Stimulated activated naive CD4-positive, alpha-beta T cell (primary cell): ENCODE data around the gene MAP3K3.

ENCODE experiments used
- DNase-seq, 6 experiments: peaks; one replicate each; lab custom pipeline; 2025; lab: John Stamatoyannopoulos, UW

Gene MAP3K3

DNA sequence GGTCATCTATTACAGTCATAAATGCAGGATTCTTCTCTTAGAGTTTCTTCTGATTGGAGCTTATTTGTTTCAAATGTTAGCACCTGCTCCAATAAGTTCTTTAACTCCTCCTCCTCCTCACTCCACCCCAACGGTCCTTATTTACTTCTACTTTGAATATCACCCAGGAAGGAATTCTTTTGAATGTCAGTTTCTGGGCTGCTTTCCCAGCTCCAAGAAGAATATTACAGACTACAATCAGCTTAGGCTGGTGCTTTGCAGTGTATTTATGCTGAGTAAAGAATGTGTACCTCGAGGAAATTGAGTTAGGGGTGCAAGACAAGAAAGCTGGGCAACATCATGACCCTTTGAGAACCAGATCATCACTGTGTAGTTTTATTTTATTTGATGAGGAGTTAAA lies 30.8 kb downstream of the MAP3K3 start:
- DNase-seq = no peak

DNA sequence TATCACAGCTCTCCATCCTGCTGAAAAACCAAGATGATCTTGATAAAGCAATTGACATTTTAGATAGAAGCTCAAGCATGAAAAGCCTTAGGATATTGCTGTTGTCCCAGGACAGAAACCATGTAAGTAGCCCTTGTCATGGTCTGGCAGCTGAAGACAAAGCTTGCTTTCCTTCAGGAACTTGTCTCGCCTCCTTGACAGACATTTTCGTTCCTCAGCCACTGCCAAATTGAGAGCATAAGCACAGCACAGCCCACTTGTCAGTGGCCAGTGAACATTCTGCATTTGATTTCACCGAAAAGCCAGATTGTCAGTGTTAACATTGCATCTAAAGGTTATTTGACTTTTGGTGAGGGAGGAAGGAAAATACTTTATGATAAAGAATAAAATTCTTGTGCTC lies 35.6 kb downstream of the MAP3K3 start:
- no peak for DNase-seq

DNA sequence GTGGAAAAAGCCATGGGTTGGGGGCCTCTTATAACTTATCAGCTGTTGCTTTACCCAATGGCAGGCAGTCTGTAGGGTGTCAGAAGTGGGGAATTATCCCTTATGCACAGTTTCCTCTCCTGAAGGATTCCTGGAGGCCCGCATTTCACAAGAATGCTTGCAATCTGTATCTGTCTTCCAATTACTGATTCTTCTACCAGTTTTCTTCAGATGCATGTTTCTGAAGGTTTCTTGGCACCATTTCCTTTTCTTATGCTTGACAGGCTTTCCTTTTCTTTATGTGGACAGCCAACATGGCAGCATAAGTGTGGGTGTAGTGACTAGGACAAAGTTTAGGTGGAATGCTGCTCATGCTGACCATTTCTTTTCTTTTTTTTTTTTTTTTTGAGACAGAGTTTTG lies 36.1 kb downstream of the MAP3K3 start:
- no peak for DNase-seq

DNA sequence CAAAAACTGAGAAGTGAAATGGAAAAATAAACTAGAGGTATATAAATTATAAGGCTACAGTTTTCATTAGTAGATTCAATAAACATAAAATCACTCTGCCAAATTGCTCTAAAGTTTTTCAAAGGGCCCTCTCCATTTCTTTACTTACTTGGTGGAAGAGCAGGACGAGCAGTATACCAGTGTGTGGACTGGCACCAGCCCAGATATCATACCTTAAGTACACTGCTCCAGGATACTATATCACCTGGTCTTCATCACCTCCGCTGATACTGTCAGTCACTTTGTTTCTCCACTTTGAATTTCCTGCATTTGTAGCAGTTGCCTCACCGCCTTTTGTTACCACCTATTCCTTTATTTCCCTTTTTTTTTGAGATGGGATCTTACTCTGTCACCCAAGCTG lies 37.6 kb downstream of the MAP3K3 start:
- no peak for DNase-seq

DNA sequence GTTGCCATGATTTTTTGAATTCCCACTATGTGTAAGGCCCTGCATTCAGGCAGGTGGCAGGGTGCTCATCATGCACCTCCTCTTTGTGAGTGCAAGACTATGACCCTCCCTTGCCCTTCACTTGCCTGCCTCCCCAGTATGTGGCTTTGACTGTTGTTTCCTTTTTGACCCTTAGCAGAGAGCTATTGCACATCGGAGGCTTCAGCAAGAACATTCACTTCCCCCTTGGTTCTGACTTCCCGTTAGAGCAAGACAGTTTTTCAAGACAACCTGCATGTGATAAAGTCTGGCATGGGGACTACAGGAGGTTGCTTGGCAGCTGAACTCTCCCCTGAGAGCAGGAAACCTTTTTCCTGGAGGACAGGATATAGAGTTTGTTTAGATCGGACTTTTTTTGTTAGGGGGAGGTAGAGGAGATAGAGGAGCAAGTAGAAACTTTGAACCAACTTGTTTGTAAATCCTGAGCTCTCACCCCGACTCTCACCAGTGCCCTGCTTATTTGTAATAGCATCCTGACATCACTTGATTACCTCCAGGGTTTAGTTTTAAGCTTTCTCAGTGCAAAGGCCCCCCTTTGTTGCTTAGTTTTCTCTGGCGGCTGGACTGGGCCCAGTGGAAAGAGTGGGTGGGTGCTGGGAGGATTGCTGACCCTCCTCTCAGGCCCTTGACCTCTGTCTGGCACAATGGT lies 43.5 kb downstream of the MAP3K3 start:
- no peak for DNase-seq

DNA sequence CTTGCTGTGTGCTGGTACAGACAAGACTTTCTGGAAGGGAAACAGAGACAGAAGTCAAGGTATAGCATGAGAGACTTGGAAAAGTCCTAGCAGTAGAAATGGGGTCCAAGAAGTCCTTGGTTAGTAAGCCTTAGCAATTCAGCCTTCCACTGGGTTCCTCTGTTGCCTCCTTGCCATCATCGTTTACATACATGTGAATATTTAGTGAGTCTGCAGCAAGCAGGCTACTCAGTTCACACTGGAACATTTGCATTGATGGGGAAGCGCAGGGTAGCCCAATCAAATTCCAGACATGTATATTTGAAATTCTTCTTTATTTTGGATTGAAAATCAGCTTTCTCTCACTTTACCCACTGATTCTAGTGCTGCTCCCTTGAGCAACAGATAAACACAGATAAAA lies 50.6 kb downstream of the MAP3K3 start:
- DNase-seq = no peak

DNA sequence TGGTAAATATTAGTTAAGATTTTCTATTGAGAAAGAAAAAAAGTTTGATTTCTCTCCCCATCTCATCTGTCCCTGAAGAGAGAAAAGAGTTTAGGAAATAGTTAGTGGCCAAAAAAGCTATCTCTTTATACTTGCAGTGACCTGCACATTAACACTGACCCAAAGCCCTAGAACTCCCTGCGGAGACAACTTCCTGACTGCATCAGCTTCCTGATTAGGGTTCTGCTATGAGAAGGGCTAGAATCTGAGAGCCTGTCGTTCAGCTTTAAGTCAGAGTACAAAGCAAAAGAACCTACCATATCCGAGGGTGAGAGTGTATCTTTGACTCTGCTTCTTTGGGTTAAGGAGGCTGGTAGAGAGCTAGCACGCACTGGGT lies 53.0 kb downstream of the MAP3K3 start:
- DNase-seq = no peak

DNA sequence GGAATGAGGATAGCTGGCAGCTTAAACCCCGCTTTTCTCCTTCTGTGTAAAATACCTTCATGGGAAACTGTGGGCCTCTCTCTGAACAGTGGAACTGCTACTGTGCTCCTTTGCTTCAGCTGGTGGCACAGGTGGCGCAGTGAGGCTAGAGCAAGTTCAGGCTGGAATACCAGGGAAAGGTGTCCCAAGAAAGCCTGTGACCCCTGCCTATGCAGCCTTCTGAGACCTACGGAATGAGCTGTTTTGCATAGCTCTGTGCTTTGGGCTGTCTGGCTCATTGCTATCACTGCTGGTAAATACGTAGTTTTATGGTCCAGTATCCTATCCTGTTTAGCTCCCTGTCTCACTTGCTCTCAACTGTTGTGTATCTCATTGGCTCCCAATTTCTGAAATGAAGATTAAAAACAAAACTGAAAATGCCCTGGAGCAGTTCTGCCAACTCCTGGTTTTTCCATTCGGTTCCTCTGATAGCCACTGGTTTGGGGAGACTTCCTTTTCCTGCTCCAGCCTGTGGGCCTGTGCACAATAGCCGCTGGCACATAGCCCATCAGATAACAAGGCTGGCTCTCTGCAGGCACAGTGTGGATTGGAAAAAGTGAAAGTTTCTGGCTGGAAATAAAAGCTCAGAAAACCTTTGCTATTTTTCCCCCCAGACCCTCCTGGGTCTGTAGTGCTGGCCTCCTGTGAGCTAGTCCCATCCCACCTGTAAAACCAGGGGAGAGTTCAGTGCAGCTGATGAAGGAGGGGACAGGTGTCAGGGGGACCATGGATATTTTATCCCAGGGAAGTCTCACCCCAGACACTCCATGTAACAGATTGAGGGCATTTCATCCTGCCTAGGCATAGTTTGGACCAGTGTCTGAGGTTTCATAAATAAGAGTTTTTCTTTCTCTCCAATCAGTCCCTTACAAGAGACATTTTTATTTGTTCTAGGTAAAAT lies 53.7 kb downstream of the MAP3K3 start:
- no peak for DNase-seq

DNA sequence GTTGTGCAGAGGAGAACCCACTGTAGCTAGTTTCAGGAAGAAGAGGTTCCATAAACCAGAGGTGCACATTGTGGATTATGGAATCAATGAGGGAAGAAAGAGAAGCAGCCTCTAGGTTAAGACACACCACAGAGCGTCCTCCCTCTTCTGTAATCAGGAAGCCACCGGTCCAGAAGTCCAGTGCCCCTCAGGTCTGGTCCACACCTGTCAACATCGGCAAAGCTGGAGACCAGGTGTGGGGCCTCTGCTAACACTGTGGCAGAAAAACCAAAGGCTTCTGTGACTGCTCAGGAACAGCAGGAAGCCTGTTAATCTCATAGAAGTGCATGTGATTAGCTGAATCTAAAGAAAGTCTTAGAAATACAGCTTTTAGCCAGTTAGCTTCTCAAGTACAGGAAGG lies 54.4 kb downstream of the MAP3K3 start:
- DNase-seq = no peak

DNA sequence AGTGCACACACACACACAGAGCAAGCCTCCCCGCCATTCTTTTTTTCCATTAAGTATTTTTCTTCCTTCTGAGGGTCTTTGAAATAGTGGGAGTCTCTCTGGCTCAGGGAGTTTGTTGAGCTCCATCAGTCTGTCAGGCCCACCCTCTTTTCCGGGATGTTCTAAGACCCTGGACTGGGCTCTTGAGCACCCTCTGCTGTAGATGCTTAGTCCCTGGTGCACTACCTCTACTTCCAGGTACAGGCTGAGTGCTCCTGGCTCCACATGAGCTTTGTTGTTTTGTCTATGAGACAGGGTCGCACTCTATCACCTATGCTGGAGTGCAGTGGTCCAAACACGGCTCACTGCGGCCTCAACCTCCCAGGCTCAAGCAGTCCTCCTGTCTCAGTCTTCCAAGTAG lies 57.0 kb downstream of the MAP3K3 start:
- no peak for DNase-seq

DNA sequence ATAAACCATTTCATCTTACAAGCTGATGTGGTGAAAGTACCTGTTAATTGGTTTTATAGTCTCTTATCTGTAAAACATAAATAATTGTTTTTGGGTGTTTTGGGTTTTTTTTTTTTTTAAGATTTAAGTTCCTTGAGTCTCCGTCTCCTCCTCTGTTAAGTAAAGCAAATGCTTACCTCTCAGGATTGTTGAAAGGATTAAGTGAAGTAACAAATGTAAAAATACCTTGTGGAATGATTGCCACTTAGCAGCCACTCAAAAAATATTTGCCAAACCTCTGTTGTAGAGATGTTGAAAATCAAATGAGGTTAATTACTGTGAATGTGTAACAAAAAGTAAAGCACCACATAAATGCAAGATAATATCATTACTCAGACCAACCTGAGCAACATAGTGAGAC lies 58.5 kb downstream of the MAP3K3 start:
- no peak for DNase-seq

DNA sequence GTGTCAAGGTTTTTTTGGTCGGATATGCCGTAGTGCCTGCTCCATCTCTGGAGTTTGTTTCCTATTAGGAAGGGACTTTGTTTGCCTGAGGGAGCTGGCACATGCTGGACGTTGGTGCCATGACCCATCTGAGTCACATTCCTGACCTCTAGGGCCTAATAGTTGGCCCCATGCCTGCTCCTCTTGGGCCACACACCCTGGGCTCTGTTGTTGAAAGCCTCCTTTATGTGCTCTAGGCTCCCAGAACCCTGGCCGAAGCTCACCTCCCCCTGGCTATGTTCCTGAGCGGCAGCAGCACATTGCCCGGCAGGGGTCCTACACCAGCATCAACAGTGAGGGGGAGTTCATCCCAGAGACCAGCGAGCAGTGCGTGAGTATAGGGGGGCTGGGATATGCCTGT lies 59.3 kb downstream of the MAP3K3 start:
- no peak for DNase-seq

DNA sequence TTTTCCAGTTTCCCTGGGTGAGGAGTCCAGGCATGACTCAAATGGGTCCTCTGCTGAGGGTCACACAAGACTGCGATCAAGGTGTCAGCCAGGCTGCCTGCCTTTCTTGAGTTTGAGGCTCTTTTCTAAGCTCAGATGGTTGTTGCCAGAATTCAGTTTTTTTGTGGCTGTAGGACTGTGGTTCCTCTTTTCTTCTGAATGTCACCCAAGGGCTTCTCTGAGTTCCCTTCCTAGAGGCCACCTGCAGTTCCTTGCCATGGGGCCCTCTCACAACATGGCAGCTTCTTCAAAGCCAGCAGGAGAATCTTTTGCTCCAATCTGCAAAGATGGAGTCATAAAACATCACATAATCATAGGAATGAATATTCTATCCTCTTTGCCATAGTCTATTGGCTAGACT lies 60.2 kb downstream of the MAP3K3 start:
- DNase-seq = no peak

DNA sequence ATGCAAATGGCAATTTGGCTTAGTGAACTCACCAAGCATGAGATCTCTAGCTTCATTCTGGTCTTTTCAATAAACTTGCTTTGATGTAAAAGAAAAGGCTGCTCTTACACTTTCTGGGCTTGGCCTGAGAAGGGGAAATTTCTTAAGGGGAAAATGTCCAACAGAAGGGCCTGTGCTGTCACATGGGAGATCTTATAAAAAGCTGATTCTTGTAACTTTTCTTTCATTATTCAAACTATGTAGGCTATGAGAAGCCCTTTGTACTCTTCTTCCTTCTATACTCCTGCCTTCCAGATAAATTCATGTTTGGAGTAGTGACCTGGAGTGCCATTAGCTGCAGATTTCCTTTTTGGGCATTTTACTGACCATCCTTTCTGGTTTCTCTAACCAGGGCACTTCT lies 60.8 kb downstream of the MAP3K3 start:
- no peak for DNase-seq

DNA sequence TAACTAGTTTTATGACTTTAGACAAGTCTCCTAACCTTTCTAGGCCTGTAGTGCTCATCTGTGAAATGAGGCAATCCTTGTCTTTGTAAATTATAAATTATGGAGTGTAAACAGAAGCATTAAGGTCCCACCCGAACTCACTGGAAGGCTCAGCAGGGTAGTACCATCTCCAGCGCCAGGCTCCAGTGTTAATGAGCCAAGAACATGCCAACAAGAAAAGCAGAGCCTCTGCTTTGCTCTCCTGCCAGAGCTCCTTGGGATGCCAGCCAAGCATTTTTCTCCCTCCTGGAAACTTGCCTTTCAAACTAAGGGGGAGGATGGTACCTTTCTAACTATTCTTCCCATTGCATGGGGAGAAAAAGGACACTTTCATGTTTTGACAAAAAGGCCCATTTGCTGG lies 62.8 kb downstream of the MAP3K3 start:
- DNase-seq = no peak

DNA sequence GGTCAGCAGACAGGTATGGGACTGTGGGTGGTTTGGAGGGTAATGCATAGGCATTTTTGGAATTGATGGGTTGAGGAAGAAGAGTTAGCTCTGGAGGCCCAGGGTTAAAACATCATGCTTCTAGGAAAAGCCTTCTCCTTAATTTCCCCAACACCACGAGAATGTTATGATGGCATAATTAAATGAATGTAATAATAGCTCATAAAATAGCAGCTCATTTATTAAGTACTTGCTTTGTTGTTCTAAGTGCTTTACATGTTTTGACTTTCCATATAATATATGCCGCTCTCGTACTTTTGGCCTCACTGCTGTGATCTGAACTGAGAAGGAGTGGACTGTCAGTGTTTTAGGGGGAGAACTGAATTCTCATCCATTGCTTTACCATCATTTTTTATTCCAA lies 63.4 kb downstream of the MAP3K3 start:
- DNase-seq = no peak

DNA sequence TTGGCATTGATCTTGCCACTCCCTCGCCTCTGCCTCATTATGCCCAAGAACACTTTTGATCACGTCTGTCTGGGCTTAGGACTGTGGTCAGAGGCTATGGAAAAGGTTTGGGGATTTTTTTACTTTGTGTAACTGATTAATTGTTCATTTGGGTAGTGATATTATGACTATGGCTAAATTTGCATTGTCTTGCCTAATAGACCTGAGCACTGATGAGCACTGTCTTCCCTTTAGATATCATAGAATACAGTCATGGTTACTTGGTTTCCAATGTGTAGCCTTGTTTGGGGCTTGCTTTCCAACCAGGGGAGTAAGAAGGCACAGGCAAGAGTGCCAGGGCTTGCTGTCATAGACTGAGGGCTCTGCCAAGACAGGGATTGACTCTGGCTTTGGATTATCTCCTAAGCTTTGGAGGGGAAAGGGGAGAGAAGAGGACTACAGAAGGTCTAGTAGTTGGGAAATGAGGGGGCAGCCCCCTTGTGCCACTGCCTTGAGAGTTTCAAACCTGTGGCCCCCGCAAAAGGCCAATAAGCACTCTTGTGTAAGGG lies 64.0 kb downstream of the MAP3K3 start:
- no peak for DNase-seq

DNA sequence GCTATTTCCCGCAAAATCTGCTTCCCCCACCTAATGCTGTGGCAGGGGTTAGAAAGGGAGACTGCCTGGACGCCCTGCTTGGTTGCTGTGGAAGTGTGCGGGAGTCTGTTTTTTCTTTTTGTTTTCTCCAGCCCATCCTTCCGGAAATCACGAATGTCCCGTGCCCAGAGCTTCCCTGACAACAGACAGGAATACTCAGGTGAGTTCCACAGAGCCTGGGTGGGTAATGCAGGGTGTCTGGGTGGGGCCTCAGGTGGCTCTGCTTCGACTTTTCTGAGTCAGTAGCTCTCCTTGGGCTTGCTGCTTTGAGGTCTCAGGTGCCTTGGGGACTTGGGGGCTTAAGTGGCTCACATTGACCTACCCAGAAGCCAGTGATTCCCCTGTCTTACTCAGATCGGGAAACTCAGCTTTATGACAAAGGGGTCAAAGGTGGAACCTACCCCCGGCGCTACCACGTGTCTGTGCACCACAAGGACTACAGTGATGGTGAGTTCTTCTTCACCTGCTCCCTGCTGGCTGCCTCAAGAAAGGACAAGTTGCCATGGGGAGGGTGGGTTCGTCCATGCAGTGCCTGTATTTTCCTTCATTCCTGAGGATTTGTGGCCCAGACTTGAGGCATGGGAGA lies 66.3 kb downstream of the MAP3K3 start:
- no peak for DNase-seq

DNA sequence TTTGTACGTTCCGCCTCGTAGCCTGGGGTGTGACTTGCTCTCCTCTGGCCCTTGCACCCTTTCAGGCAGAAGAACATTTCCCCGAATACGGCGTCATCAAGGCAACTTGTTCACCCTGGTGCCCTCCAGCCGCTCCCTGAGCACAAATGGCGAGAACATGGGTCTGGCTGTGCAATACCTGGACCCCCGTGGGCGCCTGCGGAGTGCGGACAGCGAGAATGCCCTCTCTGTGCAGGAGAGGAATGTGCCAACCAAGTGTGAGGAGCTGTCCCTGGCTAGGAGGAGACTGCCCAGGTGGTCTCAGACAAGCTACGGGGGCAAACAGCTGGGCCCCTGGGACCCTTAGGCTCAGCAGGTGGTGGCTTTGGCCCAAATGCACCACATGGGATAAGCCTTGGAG lies 67.3 kb downstream of the MAP3K3 start:
- no peak for DNase-seq

DNA sequence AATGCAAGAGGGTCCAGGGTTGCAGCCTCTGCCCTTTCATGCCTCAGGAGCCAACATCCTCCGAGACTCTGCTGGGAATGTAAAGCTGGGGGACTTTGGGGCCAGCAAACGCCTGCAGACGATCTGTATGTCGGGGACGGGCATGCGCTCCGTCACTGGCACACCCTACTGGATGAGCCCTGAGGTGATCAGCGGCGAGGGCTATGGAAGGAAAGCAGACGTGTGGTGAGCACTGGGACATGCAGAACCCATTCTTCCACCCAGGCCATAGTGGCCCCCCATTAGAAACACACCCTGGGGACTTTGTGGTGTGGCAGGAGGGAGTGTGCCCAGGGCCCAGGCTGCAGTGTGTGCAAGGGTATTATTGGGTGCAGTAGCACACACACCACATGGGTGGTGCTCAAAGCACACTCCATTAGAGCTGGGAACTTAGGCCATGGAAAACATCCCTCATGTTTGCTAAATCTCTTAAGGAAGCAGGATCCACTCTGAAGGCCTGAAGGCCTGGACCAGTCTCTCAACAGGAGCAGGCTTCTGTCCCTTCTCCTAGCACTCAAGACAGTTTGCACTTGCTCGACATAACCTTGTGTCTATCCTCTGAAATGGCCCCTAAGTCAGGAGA lies 70.1 kb downstream of the MAP3K3 start:
- DNase-seq = no peak

DNA sequence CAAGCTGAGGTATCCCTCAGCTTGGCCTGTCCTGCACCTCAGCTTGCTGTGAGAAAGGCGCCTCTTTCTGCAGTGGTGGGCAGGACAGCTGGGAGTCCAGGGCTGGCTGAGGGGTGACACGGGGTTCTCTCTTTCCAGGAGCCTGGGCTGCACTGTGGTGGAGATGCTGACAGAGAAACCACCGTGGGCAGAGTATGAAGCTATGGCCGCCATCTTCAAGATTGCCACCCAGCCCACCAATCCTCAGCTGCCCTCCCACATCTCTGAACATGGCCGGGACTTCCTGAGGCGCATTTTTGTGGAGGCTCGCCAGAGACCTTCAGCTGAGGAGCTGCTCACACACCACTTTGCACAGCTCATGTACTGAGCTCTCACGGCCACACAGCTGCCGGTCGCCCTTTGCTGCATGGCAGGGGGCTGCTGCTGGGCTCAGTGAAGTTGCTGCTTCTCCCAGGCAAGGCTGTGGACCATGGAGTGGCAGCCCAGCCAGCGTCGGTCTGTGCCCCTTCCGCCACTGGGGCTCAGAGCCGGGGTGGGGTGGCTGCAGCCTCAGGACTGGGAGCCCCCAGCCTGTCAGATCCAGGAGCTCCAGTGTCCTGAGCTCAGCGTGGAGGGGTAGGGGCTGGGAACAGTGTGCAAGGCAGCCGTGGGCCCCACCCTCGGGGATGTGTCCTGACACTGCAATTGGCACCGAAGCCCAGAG lies 71.3 kb downstream of the MAP3K3 start:
- peak in 2 of 6 experiments; percentile 16 to 34 for DNase-seq
